Stomach (tissue), 4 donors: Measurements from ENCODE around the gene CCDC138.

ENCODE experiments used
- EP300 ChIP-seq: sonication (generic); formaldehyde crosslinking; IDR thresholded peaks from one replicate; pipeline ENCODE4 v1.6.1; 2017; ENCODE audit warnings: antibody characterized with exemption
- POLR2A ChIP-seq, 4 donors: fragments of 450-650 bp; IDR thresholded peaks; one replicate each; pipeline ENCODE4 v1.6.1; 2016; ENCODE audit warnings: antibody characterized with exemption in 4 of 4, control low read depth in 2 of 4, mild to moderate bottlenecking in 1 of 4, moderate library complexity in 1 of 4
- POLR2AphosphoS5 ChIP-seq, 3 donors: sonication (generic); formaldehyde crosslinking; IDR thresholded peaks; one replicate each; pipeline ENCODE4 v1.6.1; 2016; ENCODE audit warnings: antibody characterized with exemption in 3 of 3
- TF ChIP-seq, protein P1 (sequence below), 7 experiments: fragments of 450-650 bp in 4 of 7; fragments of 200-600 bp in 3 of 7; sonication (generic) in 3 of 7; IDR thresholded peaks; one replicate each; pipeline ENCODE4 v1.5.1; 2016 to 2019; ENCODE audit warnings: antibody characterized with exemption in 7 of 7, control low read depth in 2 of 7, mild to moderate bottlenecking in 1 of 7

DNA sequence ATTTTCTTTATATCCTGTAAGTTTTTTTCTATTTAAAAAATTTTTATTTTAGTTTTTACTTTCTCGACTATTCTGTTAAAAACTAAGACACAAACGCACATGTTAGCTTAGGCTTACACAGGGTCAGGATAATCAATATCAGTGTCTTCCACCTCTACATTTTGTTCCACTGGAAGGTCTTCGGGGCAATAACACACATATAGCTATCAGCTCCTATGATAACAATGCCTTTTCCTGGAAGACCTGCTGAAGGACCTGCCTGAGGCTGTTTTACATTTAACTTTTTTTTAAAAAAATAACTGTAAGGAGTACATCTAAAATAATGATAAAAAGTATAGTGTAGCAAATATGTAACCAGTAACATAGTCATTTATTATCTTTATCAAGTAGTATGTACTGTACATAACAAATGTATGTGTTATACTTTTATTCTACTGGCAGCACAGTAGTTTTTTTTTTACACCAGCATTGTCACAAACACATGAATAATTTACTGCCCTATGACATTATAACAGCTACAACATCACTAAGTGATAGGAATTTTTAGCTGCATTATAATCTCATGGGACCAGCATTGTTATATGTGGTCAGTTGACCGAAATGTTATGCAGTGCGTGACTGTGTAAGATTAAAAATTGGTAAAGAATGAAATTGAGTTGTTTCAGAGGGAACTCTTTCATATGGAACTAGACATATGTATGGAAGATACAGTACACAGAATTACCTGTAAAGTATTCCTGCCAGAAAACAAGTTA is 37.9 kb downstream of the CCDC138 start:
- TF ChIP-seq, protein P1, sequence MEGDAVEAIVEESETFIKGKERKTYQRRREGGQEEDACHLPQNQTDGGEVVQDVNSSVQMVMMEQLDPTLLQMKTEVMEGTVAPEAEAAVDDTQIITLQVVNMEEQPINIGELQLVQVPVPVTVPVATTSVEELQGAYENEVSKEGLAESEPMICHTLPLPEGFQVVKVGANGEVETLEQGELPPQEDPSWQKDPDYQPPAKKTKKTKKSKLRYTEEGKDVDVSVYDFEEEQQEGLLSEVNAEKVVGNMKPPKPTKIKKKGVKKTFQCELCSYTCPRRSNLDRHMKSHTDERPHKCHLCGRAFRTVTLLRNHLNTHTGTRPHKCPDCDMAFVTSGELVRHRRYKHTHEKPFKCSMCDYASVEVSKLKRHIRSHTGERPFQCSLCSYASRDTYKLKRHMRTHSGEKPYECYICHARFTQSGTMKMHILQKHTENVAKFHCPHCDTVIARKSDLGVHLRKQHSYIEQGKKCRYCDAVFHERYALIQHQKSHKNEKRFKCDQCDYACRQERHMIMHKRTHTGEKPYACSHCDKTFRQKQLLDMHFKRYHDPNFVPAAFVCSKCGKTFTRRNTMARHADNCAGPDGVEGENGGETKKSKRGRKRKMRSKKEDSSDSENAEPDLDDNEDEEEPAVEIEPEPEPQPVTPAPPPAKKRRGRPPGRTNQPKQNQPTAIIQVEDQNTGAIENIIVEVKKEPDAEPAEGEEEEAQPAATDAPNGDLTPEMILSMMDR (IDR thresholded peaks at IDR 0.05) = no peak
- no peak for TF ChIP-seq POLR2A (IDR thresholded peaks at IDR 0.05)
- no peak for TF ChIP-seq EP300
- TF ChIP-seq POLR2AphosphoS5 (IDR thresholded peaks at IDR 0.05) = no peak
